Activated CD8-positive, alpha-beta memory T cell treated with anti-CD3 and anti-CD28 coated beads, Interleukin-2, amount 50 U/mL, for 4 hours (primary cell): ENCODE results near the gene PIGW.
A peak's percentile ranks its signal among the peaks of the same experiment; 100 is the strongest.

Experiments
- DNase-seq: peaks from one replicate; pipeline ENCODE4 v3.0.0-alpha.2; 2020

PIGW gene

DNA sequence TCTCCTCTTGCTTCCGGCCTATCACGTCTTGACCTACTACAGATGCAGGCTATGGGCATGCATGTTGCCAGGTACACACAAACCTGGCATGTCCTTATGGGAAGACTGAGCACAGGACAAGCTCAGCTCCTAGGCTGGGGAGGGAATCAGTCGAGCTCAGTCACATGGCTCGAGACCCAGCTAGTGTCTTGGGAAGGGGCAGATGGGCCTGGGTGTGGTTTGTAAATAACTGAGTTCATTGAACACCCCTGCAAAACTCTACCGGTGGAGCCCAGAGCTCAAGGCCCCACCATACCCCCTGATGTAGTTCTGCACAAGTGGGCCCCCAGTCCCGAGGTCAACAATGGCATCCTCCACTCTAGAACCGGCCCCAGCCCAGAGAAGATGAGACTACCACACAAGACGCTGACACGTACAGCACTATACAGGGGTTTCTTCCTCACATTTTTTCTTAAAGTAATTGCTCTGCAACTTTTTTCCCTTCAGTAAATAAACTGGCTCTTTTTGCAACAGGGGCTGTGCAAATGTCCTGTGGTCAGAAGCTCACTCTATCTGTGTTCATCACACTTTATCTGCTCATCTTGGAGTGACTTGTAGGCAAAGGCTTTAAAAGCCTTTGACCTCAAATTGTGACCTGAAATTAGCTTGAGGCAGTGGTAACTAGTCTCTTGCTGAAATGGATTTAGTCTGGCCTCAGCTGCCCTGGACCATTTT is 25.4 kb upstream of the PIGW start:
- DNase-seq = no peak

- no peak for DNase-seq
Measured at GRCh38 chr17:36510636-36511035, 24.2 kb upstream of the PIGW start.

DNA sequence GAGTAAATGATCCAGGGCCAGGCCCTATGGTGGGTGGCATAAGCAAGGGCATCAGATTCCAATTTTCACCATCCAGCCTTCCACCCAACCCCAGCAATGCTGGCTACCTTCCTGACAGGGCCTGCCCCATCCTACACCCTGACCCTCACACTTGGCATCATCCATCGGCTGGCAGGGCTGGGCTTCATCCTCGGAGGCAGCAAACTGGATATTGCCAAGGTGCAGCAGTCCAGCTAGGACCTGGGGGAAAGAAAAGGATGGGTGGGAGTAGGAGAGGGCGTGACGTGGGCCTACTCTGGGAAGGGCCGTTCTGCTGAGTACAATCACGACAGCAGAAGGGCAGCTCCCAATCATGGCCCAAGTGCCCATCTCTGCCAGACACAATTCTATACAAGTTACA is 23.6 kb upstream of the PIGW start:
- DNase-seq = no peak

DNA sequence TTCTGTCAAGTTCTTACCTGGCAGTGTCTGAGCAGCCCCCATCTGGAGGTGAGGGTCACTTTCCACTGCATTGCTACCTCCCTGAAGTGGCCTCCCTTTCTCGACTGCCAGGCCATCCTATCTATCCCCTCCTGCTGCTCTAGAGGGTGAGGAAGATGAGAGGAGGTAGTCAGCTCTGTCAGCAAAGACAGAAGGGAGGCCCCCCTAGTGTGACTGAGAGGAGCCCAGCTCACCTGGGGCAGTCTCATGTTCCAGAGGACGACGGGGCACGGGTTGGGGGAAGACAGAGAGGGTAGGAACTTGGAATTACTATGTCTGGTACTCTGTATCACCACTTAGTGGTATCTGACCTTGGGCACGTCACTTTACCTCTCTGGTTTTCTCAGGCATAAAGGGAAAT is 22.1 kb upstream of the PIGW start:
- no peak for DNase-seq

- no peak for DNase-seq
Measured at GRCh38 chr17:36514856-36515255, 19.9 kb upstream of the PIGW start.

DNA sequence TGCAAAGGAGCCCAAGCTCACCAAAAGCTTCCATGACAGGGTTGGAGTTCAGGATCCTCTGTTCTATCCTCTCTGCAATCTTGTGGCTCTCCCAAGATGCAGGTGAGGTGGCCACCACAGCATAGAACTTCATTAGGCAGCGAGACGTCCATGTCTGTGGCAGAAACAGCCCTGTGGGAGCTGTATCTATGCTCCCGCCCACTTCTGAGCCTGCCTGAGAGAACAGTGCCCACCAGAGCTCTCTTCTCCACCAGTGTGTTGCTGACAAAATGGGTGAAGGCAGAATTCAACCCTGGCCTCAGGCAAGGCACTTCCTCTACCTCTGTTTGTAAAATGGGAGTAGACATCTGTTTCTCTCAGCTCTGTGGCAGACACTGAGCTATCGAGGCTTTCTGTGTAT is 18.9 kb upstream of the PIGW start:
- no peak for DNase-seq

- DNase-seq = no peak
Measured at GRCh38 chr17:36523113-36523512, 11.7 kb upstream of the PIGW start.

DNA sequence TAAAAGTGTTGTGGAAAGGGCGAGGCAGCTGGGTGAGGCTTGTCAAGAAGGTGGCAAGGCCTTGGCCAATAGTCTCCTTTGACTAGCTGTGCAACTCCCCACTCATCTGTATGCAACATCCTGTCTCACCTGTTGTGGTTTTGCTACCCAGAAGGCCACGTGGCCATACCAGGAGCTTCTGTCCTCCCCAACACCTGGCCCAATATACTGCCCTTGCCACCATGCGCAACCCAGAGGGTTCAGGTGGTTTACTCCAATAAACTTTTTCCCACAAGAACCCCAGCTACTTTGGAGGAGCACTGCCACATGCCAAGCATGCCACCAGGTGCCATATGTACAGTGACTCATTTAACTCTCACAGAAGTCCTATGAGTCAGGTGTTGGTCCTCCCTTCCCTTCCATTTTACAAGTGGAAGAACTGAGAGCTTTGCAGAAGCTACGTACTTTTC is 10.3 kb upstream of the PIGW start:
- DNase-seq = no peak

GRCh38 chr17:36525113-36525512 is 9.7 kb upstream of the PIGW start:
- DNase-seq = no peak

DNA sequence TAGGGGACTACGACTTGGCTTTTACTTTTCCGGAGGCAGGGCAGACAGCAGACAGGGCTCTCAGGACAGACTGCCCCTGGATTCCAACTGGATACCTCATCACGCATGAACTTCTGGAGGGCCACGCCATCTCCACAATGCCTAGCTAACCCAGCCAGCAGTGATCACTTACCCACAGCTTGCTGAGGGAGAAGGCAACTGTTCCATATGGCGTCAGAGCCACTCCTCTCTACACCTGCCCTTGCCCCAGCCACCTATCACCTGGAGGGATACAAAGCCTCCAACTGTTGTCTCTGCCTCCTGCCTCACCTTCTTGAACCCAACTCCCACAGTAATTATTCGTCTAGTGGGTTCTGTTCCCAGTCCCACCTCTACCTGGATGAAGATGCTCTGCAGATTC is 8.9 kb upstream of the PIGW start:
- DNase-seq = no peak

DNA sequence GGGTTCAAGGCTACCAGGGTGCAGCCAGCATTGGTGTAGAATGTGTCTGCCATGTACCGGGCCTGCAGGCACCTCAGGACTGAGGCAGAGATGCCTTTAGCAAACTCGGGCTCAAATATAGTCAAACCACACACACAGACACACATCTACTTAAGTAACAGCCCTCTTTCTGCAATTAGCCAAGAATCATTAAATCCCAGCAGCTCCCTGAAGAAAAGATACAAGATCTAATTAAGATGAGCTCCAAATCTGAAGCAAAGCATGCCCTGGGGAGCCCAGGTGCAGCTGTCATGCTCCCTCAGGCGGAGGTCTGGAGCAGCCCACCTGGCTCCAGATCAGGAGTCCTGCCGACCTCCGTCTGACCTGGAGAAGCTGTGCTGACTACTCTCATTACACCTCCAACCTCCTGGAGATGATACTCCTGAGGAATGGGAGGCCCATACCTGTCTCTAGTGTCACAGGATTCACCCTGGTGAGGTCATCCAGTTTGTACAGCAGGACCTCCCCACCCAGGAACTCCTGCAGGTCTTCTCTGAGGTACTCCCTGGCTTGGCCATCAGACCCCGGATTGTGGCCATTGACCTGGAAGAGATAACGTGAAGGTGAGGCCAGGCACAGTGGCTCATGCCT is 7.1 kb upstream of the PIGW start:
- DNase-seq = no peak

DNA sequence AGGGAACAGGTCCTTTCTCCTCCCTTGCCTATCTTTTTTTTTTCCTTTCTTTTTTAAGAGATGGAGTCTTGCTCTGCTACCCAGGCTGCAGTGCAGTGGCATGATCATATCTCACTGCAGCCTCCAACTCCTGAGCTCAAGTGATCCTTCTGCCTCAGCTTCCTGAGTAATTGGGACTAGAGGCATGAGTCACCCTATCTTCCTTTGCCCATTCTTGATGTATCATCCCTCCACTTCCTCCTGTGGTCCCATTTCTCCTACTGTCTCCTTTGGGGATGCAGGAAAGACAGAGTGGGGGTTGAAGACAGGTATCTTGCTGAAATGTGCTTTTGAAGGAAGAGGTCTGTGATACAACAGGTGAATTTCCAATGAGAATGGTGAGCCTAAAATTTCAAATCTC is 5.7 kb upstream of the PIGW start:
- DNase-seq = no peak

- DNase-seq = no peak
Measured at GRCh38 chr17:36532435-36532975, 2.3 kb upstream of the PIGW start.

GRCh38 chr17:36533935-36534839 is 600 bp upstream of the PIGW start:
- peak; percentile 56 for DNase-seq

DNA sequence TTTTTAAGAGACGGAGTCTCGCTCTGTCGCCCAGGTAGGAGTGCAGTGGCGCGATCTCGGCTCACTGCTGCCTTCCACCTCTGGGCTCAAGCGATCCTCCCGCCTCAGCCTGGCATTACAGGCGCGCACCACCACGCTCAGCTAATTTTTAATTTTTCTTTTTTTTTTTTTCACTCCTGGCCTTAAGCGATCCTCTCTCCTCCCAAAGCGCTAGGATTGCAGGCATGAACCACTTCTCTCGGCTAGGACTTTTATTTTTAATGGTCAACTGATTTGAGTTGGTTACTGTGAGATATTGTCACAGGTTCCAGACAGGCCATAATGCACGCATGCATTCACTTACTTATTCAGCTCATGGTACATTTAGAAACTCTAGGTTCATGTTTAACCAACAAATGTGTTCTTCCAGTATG is 888 bp downstream of the PIGW start:
- DNase-seq = no peak

DNA sequence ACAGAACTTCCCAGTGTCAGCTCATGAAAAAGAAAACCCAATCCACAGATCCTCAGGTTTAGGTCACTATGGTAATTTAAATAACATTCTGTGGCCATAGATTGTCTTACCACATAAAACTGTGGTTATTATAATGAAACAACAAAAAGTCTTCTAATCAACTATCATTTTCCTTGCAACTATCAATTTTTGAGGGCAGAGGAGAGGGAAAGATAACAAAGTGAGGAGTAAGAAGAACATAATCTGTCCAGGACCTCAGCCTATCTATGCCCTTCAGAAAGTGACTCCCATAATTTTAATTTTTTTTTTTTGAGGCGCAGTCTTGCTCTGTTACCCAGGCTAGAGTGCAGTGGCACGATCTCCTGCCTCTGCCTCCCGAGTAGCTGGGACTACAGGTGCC is 5.9 kb downstream of the PIGW start:
- DNase-seq = no peak

DNA sequence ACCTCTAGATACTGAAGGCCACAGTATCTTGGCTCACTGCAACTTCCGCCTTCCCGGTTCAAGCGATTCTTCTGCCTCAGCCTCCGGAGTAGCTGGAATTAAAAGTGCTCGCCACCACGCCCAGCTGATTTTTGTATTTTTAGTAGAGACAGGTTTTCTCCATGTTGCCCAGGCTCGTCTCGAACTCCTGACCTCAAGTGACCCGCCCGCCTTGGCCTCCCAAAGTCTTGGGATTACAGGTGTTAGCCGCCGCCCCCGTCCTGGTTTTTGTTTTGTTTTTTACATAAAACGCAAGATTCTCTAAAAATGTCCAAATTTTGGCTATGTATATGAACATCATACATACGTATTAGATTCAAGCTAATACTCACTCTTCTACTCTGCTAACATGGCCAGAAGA is 8.0 kb downstream of the PIGW start:
- DNase-seq = no peak

GRCh38 chr17:36544044-36544306 is 9.2 kb downstream of the PIGW start:
- DNase-seq = no peak

DNA sequence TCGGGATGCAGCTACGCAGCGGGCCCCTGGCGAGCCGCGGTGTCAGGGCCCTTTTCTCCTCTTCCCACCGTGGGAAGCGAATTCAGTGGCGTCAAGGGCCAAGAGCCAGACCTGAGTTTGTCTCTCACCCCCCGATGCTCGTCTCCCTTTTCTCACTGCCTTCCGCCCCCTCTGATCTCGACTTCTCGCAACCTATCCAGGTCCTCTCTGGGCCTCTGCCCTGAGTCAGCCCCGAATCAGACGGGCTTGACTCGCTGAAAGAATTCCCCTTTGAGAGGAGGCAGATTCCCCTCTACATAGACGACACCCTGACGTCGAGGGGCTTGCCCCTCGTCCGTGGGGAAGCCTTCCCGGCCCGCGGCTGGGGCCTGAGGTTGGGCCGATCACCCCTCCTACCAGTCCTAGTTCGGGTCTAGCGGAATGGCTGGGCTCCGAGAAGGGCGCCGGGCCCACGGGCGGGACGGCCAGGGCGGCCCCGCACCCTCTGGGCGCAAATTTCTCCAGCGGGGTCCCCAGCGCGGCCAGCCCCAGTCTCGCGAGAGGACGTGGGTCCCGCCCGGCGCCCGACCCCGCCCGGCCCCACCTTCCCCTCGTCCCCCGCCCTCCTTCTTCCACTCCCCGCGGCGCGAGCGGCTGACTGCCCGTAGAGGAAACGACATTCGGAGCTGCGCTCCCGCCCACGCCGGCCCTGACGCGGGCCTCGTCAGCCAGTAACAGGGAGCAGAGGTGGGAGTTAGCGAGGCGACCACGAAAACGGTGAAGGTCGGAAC is 9.7 kb downstream of the PIGW start, which contains the start of gene GGNBP2:
Gene GGNBP2, plus strand, starts transcription at position 613 of the 770 bp plus-strand sequence. CDS start 806 bp downstream, outside the sequence.
- DNase-seq = peak; percentile 88

DNA sequence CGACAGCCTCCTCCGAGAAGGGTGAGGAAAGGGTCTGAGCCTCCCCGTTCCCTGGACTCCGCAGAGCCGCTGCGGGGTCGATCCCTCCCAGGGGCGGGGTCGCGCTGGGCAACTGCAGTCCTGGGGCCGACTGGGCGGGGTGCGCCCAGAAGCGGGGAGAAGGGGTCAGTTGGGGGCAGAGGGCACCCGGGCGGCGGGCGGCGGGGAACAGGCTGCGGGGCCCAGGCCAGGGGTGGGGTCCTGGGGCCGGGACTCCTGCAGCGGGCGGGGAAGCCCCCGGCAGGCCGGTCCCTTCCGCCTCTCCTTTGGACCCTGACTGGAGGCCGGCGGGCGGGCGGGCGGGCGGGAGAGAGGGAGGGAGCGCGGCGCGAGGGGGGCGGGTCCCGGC is 10.3 kb downstream of the PIGW start:
- no peak for DNase-seq

- DNase-seq = peak; percentile 96
Measured at GRCh38 chr17:36545465-36546417, 11.0 kb downstream of the PIGW start.
